Transverse colon (tissue), 3 donors: ENCODE measurements around the gene NLGN1.

ENCODE experiments used
- POLR2A ChIP-seq: fragments of 450-650 bp; IDR thresholded peaks from one replicate; pipeline ENCODE4 v1.6.1; 2016; ENCODE audit warnings: antibody characterized with exemption, mild to moderate bottlenecking, moderate library complexity
- TF ChIP-seq, protein P1 (sequence below), 5 experiments: fragments of 200-600 bp in 3 of 5; fragments of 450-650 bp in 2 of 5; sonication (generic) in 3 of 5; IDR thresholded peaks; 1 replicate in 2 of 5; 2 replicates in 3 of 5; pipeline ENCODE4 v1.5.1; 2016 to 2017; ENCODE audit warnings: antibody characterized with exemption in 5 of 5, inconsistent platforms in 3 of 5, mild to moderate bottlenecking in 2 of 5, moderate library complexity in 1 of 5

DNA sequence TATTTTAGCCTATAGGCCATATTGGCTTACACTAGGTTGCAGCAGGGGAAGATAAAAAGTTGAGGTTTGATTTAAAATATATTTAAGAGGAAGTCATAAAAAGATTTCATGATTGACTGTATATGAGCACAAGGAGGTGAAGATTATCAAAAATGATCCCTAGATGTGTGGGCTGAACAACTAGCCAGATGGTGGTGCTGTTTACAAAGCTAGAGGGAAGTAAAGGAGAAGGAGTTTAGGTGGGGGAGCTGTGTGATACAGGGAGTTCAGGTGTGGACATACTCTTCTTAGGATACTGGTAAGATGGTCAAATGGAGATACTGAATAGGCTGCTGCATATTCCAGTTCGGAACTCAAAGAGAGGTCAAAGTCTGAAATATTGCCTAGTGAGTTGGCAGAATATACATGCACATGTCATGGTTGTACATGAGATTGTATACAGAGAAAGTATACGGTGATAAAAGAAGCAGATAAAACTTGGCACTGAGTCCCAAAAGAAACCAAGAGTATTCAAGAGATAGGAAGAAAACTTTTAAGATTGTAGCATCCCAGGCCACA, 727.8 kb downstream of the NLGN1 start:
- no peak for TF ChIP-seq POLR2A
- TF ChIP-seq, protein P1, sequence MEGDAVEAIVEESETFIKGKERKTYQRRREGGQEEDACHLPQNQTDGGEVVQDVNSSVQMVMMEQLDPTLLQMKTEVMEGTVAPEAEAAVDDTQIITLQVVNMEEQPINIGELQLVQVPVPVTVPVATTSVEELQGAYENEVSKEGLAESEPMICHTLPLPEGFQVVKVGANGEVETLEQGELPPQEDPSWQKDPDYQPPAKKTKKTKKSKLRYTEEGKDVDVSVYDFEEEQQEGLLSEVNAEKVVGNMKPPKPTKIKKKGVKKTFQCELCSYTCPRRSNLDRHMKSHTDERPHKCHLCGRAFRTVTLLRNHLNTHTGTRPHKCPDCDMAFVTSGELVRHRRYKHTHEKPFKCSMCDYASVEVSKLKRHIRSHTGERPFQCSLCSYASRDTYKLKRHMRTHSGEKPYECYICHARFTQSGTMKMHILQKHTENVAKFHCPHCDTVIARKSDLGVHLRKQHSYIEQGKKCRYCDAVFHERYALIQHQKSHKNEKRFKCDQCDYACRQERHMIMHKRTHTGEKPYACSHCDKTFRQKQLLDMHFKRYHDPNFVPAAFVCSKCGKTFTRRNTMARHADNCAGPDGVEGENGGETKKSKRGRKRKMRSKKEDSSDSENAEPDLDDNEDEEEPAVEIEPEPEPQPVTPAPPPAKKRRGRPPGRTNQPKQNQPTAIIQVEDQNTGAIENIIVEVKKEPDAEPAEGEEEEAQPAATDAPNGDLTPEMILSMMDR (IDR thresholded peaks at IDR 0.05) = peak in 1 of 5 experiments; percentile 6
